IPS-18c (cell line): ENCODE measurements around the gene DENND1A.
A peak's percentile ranks its signal among the peaks of the same experiment; 100 is the strongest.

Experiments used
- H3K4me3 ChIP-seq: 2 replicates; pipeline ENCODE4 v1.7.0; 2013; ENCODE audit warnings: low read depth, mild to moderate bottlenecking, low read length, moderate library complexity; ENCODE audit not compliant: insufficient read depth
- H3K9me3 ChIP-seq: one replicate; pipeline ENCODE4 v1.6.1; 2013; ENCODE audit warnings: mild to moderate bottlenecking, low read length, moderate library complexity; ENCODE audit not compliant: control insufficient read depth, insufficient read depth

The DENND1A gene

DNA sequence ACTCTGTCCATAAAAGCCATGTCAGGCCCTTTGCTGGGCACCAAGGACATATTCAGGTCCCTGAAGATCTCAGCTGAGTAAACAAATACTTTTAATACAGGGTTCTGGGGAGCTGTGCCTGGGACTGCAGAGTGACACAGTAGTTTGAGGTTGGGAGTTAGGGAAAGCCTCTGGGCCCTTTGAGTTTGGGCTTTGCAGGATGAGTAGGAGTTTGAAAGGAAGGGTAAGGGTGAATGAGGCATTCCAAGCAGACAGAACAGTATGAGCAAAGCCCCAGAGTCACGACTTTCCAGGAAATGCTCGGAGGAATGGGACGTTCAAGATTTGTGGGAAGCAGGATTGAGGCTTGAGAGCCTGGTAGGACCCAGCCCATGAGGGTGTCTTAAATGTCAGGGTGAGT, 560.6 kb downstream of the DENND1A start:
- no peak overlapping the region for H3K4me3 ChIP-seq
- H3K9me3 ChIP-seq = no peaks in the 10 kb centered on the region

DNA sequence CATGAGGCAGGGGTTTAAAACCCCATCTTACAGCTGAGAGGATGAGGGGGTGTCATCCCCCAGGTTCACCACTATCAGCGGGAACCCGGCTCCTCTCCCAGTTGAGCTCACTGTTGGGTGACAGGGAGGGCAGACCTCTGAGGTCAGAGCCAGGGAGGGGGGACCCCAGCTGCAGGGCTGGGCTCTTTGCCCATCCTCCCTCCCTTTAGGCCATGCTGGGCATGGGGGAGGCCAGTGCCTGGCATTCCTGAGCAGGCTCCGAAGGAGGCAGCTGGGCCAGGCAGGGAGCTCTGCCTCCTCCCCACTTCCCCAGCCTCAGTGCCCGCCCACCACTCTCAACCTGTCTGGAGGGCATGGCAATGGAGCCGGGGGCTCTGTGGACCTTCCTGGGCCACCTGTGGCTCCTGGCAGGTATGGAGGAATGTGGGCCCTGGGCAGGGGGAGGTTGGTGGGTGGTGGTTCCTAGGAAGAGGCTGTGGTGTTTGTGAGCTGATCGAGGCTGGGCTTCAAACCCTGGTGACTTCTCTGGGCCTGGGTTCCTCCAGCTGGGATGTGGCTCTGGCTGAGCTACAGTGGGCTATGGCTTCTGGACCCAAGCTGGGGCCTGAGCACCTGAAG, 561.3 kb downstream of the DENND1A start:
- Histone ChIP-seq H3K4me3 (no peak overlapping the region), H3K9me3 (no peaks in the 10 kb centered on the region)

DNA sequence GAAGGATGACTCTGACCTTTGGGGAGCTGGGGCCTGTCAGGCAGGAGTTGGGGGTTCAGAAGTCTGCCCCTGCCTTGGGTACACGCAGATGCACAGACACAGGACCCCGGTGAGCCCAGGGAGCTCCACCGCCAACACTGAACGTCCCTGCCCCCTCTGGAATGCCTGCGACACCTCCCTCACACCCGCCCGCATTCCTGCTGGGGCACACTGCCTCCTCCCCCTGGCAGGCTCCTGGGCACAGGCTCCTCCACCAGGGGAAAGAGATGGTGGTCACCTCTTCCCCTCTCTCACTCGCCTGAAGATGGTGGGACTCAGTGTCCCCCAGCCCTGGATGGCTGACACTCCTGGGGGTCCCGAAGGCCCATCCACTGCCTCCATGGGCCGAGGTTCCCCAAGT, 561.9 kb downstream of the DENND1A start:
- no peak overlapping the region for H3K4me3 ChIP-seq
- no peaks in the 10 kb centered on the region for H3K9me3 ChIP-seq

DNA sequence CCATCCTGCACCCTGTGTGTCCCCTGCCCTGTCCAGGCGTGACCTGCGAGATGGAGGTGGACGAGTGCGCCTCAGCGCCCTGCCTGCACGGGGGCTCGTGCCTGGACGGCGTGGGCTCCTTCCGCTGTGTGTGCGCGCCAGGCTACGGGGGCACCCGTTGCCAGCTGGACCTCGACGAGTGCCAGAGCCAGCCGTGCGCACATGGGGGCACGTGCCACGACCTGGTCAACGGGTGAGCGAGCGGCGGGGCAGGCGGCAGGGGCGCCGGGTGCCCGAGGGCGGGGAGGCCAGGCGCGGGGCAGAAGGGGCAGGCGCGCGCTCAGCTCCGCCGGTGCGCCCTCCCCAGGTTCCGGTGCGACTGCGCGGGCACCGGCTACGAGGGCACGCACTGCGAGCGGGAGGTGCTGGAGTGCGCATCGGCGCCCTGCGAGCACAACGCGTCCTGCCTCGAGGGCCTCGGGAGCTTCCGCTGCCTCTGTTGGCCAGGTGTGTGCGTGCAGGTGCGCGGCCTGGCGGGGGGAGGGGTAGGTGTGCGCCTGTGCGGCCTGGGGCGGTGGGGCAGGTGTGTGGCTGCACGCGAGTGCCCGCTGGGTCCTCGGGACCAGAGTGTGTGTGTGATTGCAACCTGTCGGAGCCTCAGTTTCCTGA, 563.9 kb downstream of the DENND1A start:
- no peaks in the 10 kb centered on the region for H3K9me3 ChIP-seq
- H3K4me3 ChIP-seq = no peak overlapping the region

DNA sequence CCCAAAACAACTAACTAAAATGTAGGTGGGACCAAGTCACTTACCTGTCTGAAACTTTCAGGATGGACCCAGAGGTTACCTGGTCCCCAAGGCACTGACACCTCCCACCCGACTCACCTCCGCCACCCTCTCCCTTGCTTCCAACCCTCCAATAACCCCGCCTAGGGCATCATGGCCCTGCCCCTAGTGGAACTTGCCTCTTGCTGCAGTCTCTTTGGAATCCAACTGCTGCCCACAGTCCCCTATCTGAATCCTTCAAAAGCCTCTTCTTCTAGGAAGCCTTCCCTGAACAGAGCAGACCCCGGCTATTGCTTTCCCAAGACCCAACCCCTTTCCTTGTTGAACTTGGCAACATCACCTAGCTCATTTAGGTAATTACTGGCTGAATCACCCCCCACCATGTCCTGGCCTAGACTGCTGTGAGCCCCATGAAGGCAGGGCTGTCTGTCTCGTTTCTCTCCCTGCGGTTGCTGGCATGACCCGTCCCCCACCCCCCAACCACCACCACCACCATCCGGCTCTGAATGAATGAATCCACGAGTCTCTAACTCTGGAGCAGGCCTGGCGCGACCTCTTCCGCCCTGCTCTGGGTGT, 564.5 kb downstream of the DENND1A start:
- H3K9me3 ChIP-seq = no peaks in the 10 kb centered on the region
- H3K4me3 ChIP-seq = no peak overlapping the region

DNA sequence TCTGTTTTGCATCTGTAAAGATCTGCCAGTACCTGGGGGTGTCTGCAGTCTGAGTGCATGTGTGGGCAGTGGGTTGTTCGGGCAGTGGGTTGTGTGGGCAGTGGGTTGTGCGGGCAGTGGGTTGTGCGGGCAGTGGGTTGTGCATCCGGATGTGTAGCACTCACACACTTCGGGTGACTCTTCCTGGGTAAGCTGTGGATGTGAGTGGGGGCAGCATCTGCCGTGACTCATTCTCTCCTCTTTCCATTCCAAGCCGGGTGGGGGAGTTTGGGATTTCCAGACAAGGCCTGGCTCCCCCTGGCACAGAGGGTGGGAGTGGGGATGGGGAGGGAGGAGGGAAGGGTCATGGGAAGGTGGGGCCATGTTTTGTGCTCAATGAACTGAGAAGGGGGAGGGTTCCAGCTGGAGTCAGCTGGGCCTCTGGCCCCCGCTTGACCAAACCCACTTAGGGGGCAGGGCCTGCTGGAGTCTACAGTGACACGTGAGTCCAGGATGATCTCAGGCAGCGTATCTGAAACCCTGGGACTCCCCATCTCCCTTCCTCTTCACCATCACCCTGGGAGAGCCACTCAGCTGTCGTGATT, 565.6 kb downstream of the DENND1A start:
- no peak overlapping the region for H3K4me3 ChIP-seq

DNA sequence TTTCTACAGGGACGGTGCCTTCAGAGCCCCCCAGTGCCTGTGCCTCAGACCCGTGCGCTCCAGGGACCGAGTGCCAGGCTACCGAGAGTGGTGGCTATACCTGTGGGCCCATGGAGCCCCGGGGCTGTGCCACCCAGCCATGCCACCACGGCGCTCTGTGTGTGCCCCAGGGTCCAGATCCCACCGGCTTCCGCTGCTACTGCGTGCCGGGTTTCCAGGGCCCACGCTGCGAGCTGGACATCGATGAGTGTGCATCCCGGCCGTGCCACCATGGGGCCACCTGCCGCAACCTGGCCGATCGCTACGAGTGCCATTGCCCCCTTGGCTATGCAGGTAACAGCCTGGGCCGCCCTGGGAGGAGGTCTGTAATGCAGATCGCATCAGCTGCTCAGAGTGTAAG, 567.1 kb downstream of the DENND1A start:
- no peaks in the 10 kb centered on the region for H3K9me3 ChIP-seq
- no peak overlapping the region for H3K4me3 ChIP-seq

More for the DNA sequence above, 565.6 kb downstream of the DENND1A start:
- H3K9me3 ChIP-seq = no peaks in the 10 kb centered on the region

DNA sequence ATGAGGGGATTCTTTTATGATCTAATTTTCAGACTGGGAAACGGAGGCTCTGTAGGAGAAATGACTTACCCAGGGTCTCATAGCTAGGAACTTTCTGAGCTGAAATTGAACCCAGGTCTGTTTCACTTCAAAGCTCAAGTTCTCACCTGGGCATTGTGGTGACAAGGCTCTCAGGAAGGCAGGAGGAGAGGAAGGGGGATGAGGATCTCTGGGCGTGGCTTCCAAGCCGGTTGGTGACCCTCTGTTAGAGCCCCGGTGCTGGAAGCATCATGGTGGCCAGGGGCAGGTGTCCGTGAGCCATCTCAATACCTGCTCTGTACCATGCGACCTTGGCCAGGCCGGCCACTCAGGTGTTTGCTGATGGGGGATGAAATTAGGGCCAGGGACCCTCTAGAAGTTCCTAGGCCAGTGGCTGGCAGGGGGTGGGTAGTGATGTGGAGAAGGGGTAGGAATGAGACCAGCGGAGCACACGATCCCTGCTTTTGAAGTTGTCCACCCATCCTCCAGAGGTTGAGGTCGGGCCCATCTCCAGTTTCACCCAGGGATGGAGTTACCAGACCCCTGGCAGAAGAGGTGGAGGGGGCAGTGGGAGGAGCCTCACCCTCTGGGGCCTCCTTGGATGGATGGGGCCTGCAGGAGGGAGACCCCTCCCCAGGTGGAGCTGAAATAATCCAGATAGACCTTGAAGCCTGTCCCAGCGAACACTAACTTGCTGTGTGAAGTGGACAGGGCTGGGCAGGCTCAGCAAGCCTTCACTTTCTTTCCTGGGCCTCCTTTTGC, 568.0 kb downstream of the DENND1A start:
- no peaks in the 10 kb centered on the region for H3K9me3 ChIP-seq
- H3K4me3 ChIP-seq = no peak overlapping the region

DNA sequence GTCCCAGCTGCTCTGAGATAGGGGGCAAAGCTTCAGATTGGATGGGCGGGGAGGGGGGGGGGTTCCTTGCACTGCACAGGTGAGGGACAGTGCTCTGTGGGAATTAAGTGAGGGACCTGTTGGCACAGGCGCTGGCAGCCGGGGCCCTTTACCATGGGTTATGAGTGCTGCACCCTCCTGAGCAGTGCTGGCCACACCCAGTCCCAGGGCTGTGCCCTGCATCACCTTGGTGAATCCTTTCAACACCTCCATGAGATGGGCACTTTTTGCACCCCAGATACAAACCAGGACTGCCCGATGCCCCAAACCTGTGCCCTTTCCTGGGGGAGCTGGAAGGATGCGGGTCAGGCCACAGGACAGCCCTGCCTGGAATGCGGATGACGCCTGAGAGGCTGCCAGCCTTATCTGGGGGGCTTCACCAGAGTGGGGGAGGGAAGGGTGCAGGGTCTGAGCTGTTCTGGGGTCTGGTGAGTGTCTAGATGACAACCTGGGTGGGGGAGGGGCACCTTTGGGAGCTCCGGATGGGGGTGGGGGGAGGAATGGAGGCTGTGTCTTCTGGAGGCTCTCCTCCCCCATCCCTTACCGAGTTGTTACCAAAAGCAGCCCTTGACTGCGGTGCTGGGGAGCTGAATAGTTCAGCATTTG, 568.7 kb downstream of the DENND1A start:
- Histone ChIP-seq H3K4me3 (no peak overlapping the region), H3K9me3 (no peaks in the 10 kb centered on the region)

DNA sequence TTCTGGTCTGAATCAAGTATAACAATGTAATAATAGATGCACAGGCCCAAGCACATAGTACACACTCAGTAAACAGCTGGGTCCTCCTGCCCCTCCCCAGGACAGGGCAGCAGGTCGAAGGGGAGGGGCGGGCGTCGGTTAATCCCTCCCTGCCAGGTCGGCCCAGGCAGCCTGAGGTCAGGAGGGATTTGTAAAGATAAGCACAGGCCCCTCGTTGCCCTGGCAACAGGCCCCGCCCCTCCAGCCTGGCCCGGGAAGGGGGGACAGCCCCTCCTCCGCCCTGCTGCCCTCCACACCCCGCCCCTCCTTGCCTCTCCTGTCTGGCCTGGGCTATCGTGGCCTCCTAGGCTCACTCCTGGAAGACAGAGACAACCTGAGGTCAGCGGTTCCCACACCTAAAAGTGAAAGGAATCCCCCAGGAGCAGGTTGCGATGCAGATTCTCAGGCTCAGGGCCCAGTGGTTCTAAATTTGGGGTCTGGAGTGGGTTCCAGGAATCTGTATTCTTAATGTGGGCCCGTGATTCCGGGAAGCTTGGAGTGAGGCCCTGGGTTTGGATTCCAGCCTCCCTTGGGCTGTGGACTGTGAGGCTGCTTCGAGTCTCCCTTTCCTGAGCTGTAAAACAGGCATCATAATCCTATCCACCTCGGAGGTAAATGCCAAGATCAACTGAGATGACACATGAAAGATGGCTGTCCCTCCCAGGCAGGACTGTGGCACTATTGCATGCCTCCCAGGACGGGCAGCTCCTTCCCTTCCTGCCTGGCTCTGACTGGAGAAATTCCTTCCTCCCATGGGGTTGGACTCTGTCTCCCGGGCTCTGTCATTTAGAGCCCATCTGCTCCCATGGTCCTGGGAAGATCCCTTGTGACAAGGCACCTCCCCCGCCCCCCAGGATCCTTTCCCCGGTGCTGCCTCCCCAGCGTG, 569.5 kb downstream of the DENND1A start:
- no peak overlapping the region for H3K4me3 ChIP-seq

DNA sequence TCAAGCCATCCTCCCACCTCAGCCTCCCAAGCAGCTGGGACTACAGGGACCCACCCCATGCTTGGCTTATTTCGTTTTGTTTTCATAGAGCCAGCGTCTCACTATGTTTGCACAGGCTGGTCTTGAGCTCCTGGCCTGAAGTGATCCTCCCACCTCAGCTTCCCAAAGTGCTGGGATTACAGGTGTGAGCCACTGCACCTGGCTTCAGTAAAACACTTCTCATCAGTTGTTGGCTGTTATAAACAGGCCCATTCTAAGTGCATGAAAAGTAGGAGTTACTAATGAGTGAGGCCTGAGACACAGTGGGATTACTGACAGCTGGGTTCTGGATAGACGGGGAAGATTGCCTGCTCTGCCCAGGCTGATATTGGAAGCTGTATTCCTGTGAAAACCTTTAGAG, 570.4 kb downstream of the DENND1A start:
- no peaks in the 10 kb centered on the region for H3K9me3 ChIP-seq
- peak overlapping the region; percentile 9; the same call in 1 of the 2 replicates for H3K4me3 ChIP-seq

More for the DNA sequence above, 569.5 kb downstream of the DENND1A start:
- H3K9me3 ChIP-seq = no peaks in the 10 kb centered on the region

DNA sequence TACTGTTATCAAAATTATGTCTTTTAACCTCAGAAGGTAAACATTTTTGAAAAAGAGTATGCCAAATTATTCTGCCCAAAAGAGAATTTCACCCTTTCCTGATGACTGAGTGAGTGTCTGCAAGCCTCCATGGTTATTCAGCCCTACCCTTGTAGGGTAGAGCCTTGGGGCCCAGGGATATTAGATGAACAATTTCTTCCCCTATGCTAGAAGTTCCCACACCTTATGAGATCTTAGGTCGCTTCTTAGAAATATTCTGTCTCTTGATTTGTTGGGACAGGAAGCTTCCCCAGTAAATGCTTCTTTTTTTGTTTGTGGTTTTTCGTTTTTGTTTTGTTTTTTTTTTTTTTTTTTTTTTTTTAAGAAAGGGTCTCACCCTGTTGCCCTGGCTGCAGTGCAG, 570.8 kb downstream of the DENND1A start:
- Histone ChIP-seq H3K9me3 (no peaks in the 10 kb centered on the region), H3K4me3 (no peak overlapping the region)

DNA sequence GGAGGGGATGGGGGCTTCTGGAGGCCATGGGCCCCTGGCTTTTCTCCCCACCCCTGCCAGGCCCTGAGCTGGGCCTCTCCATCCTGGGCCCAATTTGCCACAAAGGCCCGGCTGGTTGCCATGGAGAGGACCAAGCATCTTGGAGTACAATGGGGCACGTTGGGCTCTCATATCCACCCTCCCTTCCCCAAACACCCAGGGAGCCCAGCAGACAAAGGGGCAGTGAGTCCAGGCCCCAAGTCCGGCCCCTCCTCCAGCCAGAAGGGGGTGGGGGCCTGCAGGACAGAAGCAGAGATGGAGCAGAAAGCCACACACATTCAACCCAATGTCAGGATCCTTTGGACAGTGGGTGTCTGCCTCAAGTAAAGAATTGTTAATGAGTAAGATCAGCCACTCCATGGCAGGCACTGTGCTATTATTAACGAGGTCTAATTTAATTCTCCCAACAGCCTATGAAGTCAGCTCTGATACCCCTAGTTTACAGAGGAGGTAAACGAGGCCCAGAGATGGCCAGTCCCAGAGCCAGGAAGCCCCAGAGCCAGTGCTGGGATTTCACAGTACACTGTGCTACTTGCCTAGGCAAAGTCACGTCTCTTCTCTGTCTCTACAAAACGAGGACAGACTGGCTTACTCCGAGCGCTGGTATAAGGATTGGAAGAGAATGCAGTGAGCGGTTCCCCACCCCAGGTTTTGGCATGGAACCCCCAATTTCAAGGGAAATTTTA, 571.6 kb downstream of the DENND1A start:
- Histone ChIP-seq H3K4me3 (0 out of 2 replicates have a peak overlapping the region, but pooled peaks have one; percentile 24), H3K9me3 (no peaks in the 10 kb centered on the region)

DNA sequence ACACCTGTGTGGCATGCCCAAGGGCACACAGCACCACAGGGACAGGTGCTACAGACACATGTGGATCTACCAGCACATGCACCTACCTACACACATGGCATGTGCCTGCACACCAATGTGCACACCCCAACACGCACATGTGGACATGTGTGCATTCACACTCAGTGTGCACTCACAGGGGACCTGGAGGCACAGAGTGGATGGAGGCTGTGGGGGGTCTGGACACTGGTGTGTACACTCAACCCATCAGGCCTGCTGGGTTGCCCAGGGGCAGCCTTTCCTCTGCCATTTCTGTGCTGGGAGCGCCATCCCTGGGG, 572.2 kb downstream of the DENND1A start:
- Histone ChIP-seq H3K4me3 (0 out of 2 replicates have a peak overlapping the region, but pooled peaks have one; percentile 24), H3K9me3 (no peaks in the 10 kb centered on the region)

DNA sequence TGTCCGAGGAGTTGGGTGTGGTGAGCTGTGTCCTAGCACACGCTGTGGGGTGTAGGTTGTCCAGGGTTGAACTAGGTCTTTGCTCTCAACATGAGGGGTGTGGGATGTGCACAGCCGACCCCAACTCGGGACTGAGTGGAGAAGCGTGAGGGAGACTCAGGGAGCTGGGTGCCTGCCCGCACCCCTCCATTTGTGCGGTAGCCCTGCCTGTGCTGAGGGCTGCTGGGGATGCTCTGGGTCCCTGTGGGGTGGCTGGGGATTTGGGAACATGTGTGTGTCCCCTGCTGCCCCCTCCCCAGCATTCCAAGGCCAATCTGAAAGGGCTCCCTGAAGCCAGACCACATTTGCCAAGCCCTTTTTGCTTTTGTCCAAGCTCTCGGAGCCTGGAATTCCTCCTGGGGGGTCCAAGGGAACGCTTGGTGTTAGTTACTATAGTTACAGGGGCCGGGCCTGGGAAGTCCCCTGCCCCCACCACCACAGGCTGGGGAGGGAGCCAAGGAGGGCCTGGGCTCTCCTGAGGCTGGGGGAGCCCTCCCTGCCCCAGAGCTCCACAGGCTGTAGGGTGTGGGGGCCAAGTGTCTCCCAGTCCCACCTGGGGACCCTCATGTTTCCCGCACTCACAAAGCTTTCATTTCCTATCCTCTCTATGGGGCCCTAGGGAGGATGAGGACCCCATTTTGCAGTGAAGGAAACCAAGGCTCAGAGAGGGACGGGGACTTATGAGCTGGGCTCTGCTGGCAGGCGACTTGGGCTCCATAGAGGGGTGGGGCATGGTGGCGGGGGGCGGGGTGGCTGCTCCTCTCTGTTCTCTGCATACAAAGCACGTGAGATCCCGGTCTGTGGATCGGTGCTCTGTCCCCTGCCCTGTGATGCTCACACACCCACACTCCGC, 572.8 kb downstream of the DENND1A start:
- no peaks in the 10 kb centered on the region for H3K9me3 ChIP-seq
- peak overlapping the region; percentile 38 for H3K4me3 ChIP-seq
